Liver (tissue), 9 donors: ENCODE data around the gene CUX1. TPM values are rescaled to one million over a fixed set of nuclear protein-coding genes. Genes with fewer than 3 reads are reported as not detected.

Source experiments
- DNase-seq: peaks from one replicate; pipeline ENCODE4 v3.0.0-alpha.2; 2017; ENCODE audit warnings: low spot score
- H3K27ac ChIP-seq, 2 donors: one replicate each; pipeline ENCODE4 v1.7.0; 2013; ENCODE audit warnings: inconsistent platforms in 2 of 2, low read length in 2 of 2, control low read depth in 1 of 2, low read depth in 1 of 2, mild to moderate bottlenecking in 1 of 2
- H3K27me3 ChIP-seq, 4 donors: one replicate each; pipeline versions ENCODE4 v1.6.1 to v1.7.0; 2013; ENCODE audit warnings: low read length in 3 of 4, inconsistent platforms in 1 of 4, mild to moderate bottlenecking in 1 of 4, moderate library complexity in 1 of 4; ENCODE audit not compliant: control insufficient read depth in 4 of 4, insufficient read depth in 4 of 4
- H3K36me3 ChIP-seq, 4 donors: one replicate each; pipeline versions ENCODE4 v1.6.1 to v1.7.0; 2013; ENCODE audit warnings: low read length in 3 of 4, mild to moderate bottlenecking in 3 of 4, low read depth in 1 of 4, moderate library complexity in 1 of 4; ENCODE audit not compliant: control insufficient read depth in 4 of 4, insufficient read depth in 3 of 4
- H3K4me1 ChIP-seq, 4 donors: one replicate each; pipeline versions ENCODE4 v1.6.1 to v1.7.0; 2013; ENCODE audit warnings: low read length in 3 of 4, mild to moderate bottlenecking in 3 of 4, moderate library complexity in 1 of 4; ENCODE audit not compliant: control insufficient read depth in 4 of 4, insufficient read depth in 4 of 4
- H3K4me3 ChIP-seq, 3 donors: one replicate each; pipeline versions ENCODE4 v1.6.1 to v1.7.0; 2013; ENCODE audit warnings: low read length in 3 of 3, control low read depth in 1 of 3, low read depth in 1 of 3, mild to moderate bottlenecking in 1 of 3
- H3K9ac ChIP-seq, 2 donors: one replicate each; pipeline ENCODE4 v1.7.0; 2013; ENCODE audit warnings: low read length in 2 of 2, mild to moderate bottlenecking in 2 of 2, moderate library complexity in 2 of 2, control low read depth in 1 of 2, low read depth in 1 of 2
- H3K9me3 ChIP-seq, 4 donors: one replicate each; pipeline versions ENCODE4 v1.6.1 to v1.7.0; 2013; ENCODE audit warnings: low read length in 3 of 4; ENCODE audit not compliant: control insufficient read depth in 4 of 4
- EGR1 ChIP-seq, 2 donors: IDR thresholded peaks; 2 replicates each; pipeline ENCODE4 v1.6.1; 2016 to 2018; ENCODE audit warnings: antibody characterized with exemption in 2 of 2, low read depth in 2 of 2
- FOXA1 ChIP-seq: IDR thresholded peaks from 2 replicates; pipeline ENCODE4 v1.6.1; 2016; ENCODE audit warnings: antibody characterized with exemption
- GABPA ChIP-seq, 2 donors: IDR thresholded peaks in 1 of 2; conservative IDR thresholded peaks in 1 of 2; 2 replicates each; pipeline ENCODE4 v1.6.1; 2016; ENCODE audit warnings: antibody characterized with exemption in 2 of 2, mild to moderate bottlenecking in 1 of 2, moderate library complexity in 1 of 2
- HNF4A ChIP-seq, 2 donors: conservative IDR thresholded peaks; 2 replicates each; pipeline ENCODE4 v1.6.1; 2016; ENCODE audit warnings: antibody characterized with exemption in 2 of 2, mild to moderate bottlenecking in 2 of 2
- HNF4G ChIP-seq: IDR thresholded peaks from 2 replicates; pipeline ENCODE4 v1.6.1; 2016; ENCODE audit warnings: antibody characterized with exemption
- JUND ChIP-seq, 2 donors: IDR thresholded peaks; 2 replicates each; pipeline ENCODE4 v1.6.1; 2016; ENCODE audit warnings: antibody characterized with exemption in 2 of 2
- NR2F2 ChIP-seq: IDR thresholded peaks from 2 replicates; pipeline ENCODE4 v1.6.1; 2016; ENCODE audit warnings: antibody characterized with exemption
- RAD21 ChIP-seq, 2 donors: IDR thresholded peaks; 2 replicates each; pipeline ENCODE4 v1.6.1; 2016; ENCODE audit warnings: antibody characterized with exemption in 2 of 2, mild to moderate bottlenecking in 2 of 2
- RXRA ChIP-seq, 2 donors: IDR thresholded peaks; 2 replicates each; pipeline ENCODE4 v1.6.1; 2017 to 2018; ENCODE audit warnings: antibody characterized with exemption in 2 of 2, mild to moderate bottlenecking in 1 of 2
- SP1 ChIP-seq: IDR thresholded peaks from 2 replicates; pipeline ENCODE4 v1.6.1; 2018; ENCODE audit warnings: antibody characterized with exemption, mild to moderate bottlenecking
- TAF1 ChIP-seq: conservative IDR thresholded peaks from 2 replicates; pipeline ENCODE4 v1.6.1; 2016; ENCODE audit warnings: antibody characterized with exemption, mild to moderate bottlenecking
- YY1 ChIP-seq: IDR thresholded peaks from 2 replicates; pipeline ENCODE4 v1.6.1; 2016; ENCODE audit warnings: antibody characterized with exemption, mild to moderate bottlenecking
- WGBS: extraction: QIAGEN DNeasy Blood & Tissue Kit; methylation state at CpG from one replicate; pipeline ENCODE4 v1.1.7; 2013; 5-methylcytosine and 5-hydroxymethylcytosine counted together
- polyA plus RNA-seq, 2 donors: library from polyadenylated mRNA; stranded (reverse) in 1 of 2; unstranded in 1 of 2; fragments of 200-250 nt in 1 of 2; fragments of >200 nt in 1 of 2; fragmentation: Nextera tagmentation in 1 of 2; extraction: Ambion mirVana in 1 of 2; gene quantifications; one replicate each; pipeline versions ENCODE4 v1.2.1 to v1.2.3, GENCODE V29; 2013 to 2015
- total RNA-seq, 2 donors: library from RNA; depleted of rRNA; stranded (reverse); fragments of >200 nt; gene quantifications; one replicate each; pipeline ENCODE4 v1.2.3, GENCODE V29; 2014
- TF ChIP-seq, protein P1 (sequence below): IDR thresholded peaks from 2 replicates; pipeline ENCODE4 v1.6.1; 2016; ENCODE audit warnings: antibody characterized with exemption
- TF ChIP-seq, protein P2 (sequence below): IDR thresholded peaks from 2 replicates; pipeline ENCODE4 v1.6.1; 2016; ENCODE audit warnings: antibody characterized with exemption, mild to moderate bottlenecking
- TF ChIP-seq, protein P3 (sequence below): fragments of 150-350 bp; IDR thresholded peaks from 2 replicates; pipeline ENCODE4 v1.5.1; 2017; ENCODE audit warnings: improper control_type of control experiment, low read depth, low read length; ENCODE audit not compliant: missing input control
- TF ChIP-seq, protein P4 (sequence below): IDR thresholded peaks from 2 replicates; pipeline ENCODE4 v1.6.1; 2016; ENCODE audit warnings: antibody characterized with exemption
- TF ChIP-seq, protein P5 (sequence below): IDR thresholded peaks from 2 replicates; pipeline ENCODE4 v1.6.1; 2016; ENCODE audit warnings: antibody characterized with exemption
- donor health status: healthy.
- donor health status: healthy.
- donor health status: healthy.
- donor health status: healthy.
- donor health status: healthy.

CUX1 gene
- total and polyA plus RNA-seq, 4 donors: 18.6 to 40.6 (median 21.4) TPM

DNA sequence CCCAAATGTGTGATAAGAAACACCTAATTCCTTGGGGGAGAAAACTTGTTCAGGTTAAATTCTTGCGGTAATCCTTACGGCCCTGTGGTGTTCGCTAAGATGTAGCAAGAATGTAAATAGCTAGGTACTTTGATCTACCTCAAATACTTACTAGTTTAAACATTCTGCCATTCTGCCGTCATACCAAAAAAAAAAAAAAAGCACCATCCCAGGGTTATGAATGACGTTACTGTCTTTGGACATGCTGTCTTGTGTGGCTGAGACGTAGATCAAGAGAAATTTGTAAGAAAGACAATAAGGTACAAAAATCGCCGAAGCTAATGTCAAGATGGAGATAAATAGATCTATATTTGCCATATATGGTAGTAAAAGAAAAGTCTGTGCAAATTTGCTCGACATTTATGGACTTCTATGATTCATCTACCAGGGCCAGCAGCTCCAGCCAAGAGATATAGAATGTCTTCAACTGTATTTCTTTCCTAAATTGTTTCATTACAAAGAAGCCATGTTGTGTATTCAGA, 195.6 kb downstream of the CUX1 start:
- Histone ChIP-seq H3K4me3 (no peak overlapping the region), H3K9ac (no peak overlapping the region), H3K36me3 (no peaks in the 10 kb centered on the region), H3K27me3 (no peaks in the 10 kb centered on the region), H3K9me3 (no peaks in the 10 kb centered on the region), H3K4me1 (no peaks in the 10 kb centered on the region), H3K27ac (no peak overlapping the region)
- WGBS: 80% methylated on average over 9 of the region's 9 CpGs
- TF ChIP-seq HNF4A (conservative IDR thresholded peaks at IDR 0.05) (no peak), FOXA1 (no peak), SP1 (no peak), NR2F2 (no peak), YY1 (no peak), RXRA (IDR thresholded peaks at IDR 0.05) (no peak), JUND (IDR thresholded peaks at IDR 0.05) (no peak), EGR1 (IDR thresholded peaks at IDR 0.05; ENCODE audit: low read depth in 2 of 2) (no peak), HNF4G (no peak), GABPA (IDR thresholded peaks at IDR 0.05 in 1 of 2, conservative IDR thresholded peaks at IDR 0.05 in 1 of 2) (no peak), RAD21 (IDR thresholded peaks at IDR 0.05) (no peak), TAF1 (no peak)
- TF ChIP-seq, protein P1, sequence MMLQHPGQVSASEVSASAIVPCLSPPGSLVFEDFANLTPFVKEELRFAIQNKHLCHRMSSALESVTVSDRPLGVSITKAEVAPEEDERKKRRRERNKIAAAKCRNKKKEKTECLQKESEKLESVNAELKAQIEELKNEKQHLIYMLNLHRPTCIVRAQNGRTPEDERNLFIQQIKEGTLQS: no peak
- TF ChIP-seq, protein P2, sequence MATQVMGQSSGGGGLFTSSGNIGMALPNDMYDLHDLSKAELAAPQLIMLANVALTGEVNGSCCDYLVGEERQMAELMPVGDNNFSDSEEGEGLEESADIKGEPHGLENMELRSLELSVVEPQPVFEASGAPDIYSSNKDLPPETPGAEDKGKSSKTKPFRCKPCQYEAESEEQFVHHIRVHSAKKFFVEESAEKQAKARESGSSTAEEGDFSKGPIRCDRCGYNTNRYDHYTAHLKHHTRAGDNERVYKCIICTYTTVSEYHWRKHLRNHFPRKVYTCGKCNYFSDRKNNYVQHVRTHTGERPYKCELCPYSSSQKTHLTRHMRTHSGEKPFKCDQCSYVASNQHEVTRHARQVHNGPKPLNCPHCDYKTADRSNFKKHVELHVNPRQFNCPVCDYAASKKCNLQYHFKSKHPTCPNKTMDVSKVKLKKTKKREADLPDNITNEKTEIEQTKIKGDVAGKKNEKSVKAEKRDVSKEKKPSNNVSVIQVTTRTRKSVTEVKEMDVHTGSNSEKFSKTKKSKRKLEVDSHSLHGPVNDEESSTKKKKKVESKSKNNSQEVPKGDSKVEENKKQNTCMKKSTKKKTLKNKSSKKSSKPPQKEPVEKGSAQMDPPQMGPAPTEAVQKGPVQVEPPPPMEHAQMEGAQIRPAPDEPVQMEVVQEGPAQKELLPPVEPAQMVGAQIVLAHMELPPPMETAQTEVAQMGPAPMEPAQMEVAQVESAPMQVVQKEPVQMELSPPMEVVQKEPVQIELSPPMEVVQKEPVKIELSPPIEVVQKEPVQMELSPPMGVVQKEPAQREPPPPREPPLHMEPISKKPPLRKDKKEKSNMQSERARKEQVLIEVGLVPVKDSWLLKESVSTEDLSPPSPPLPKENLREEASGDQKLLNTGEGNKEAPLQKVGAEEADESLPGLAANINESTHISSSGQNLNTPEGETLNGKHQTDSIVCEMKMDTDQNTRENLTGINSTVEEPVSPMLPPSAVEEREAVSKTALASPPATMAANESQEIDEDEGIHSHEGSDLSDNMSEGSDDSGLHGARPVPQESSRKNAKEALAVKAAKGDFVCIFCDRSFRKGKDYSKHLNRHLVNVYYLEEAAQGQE: no peak
- TF ChIP-seq, protein P3, sequence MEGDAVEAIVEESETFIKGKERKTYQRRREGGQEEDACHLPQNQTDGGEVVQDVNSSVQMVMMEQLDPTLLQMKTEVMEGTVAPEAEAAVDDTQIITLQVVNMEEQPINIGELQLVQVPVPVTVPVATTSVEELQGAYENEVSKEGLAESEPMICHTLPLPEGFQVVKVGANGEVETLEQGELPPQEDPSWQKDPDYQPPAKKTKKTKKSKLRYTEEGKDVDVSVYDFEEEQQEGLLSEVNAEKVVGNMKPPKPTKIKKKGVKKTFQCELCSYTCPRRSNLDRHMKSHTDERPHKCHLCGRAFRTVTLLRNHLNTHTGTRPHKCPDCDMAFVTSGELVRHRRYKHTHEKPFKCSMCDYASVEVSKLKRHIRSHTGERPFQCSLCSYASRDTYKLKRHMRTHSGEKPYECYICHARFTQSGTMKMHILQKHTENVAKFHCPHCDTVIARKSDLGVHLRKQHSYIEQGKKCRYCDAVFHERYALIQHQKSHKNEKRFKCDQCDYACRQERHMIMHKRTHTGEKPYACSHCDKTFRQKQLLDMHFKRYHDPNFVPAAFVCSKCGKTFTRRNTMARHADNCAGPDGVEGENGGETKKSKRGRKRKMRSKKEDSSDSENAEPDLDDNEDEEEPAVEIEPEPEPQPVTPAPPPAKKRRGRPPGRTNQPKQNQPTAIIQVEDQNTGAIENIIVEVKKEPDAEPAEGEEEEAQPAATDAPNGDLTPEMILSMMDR: no peak
- TF ChIP-seq, protein P4, sequence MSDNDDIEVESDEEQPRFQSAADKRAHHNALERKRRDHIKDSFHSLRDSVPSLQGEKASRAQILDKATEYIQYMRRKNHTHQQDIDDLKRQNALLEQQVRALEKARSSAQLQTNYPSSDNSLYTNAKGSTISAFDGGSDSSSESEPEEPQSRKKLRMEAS: no peak
- TF ChIP-seq, protein P5, sequence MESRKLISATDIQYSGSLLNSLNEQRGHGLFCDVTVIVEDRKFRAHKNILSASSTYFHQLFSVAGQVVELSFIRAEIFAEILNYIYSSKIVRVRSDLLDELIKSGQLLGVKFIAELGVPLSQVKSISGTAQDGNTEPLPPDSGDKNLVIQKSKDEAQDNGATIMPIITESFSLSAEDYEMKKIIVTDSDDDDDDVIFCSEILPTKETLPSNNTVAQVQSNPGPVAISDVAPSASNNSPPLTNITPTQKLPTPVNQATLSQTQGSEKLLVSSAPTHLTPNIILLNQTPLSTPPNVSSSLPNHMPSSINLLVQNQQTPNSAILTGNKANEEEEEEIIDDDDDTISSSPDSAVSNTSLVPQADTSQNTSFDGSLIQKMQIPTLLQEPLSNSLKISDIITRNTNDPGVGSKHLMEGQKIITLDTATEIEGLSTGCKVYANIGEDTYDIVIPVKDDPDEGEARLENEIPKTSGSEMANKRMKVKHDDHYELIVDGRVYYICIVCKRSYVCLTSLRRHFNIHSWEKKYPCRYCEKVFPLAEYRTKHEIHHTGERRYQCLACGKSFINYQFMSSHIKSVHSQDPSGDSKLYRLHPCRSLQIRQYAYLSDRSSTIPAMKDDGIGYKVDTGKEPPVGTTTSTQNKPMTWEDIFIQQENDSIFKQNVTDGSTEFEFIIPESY: no peak
- no peak for DNase-seq
